AG20443 (cell line): ENCODE measurements around the gene AKT3.

Source experiments
- DNase-seq: peaks from one replicate; pipeline ENCODE4 v3.0.0; 2012; ENCODE audit warnings: low spot score, mixed read lengths

The AKT3 gene

DNA sequence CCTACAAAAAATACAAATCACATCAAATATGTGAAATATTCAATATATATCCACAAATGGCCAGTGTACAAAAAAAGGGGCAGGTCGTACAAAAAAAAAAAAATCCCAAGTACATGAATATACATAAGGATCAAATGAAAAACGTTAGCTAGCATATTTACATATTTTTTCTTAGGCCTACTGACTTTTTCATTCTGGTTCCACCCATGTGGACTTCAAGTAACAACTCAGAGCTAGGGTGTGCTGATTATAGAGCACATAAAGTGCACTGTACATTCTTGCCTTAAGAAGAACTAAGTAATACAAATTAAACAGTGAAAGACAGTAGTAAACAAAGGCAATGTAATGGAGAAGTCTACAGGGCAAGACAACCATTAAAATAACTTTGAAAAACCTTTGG is 297.0 kb downstream of the AKT3 start:
- DNase-seq, result no peak

DNA sequence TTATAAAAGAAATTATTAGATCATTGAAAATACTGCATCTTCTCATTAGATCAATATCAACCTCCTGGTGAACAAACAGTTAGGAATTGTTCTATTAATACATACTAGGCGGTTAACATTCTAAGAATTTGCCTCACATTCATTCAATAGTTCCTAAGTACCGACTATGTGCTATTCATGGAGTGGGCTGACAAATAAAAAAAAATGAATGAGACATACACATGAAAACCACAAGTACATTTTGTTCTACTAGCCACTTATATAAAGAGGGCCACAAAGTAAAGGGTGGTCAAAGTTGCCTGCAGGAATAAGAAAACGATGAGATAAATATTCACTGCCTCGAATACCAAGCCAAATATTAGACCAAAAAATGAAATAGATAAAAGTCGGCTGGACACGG is 299.8 kb downstream of the AKT3 start:
- no peak for DNase-seq

DNA sequence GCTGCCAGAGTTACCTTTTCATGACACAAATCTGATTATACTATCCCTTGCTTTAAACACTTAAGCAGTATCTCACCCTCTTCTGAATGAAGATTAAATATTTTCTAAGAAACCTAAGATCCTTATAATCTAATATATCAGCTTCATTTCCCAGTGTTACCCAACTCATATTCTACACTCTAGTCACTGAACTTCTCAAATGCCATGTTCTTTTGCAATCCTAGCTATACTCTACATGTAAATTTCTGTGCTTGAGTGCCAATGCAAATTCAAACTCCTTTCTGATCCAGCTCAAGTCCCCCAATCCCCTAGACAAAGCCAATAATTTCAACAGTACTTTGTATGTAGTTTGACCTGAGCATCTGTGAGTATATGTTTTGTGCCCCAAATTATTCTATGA is 300.3 kb downstream of the AKT3 start:
- no peak for DNase-seq

DNA sequence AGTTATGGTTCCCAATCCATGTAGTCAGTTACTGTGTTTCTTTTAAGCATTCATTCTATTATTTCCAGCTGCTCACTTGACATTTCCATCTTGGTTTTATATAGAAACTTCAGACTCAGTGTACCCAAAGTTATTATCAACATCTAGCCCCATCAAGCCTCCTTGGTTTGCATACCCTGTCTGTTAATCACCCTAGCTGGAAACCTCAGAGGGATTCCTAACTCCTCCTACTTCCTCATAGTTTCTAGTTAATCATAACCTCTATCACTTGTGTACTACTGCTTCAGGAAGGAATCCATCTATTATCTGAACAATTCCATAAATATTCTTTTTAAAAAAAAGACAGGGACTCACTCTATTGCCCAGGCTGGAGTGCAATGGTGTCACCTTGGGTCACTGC is 300.9 kb downstream of the AKT3 start:
- DNase-seq, result peak; percentile 45

DNA sequence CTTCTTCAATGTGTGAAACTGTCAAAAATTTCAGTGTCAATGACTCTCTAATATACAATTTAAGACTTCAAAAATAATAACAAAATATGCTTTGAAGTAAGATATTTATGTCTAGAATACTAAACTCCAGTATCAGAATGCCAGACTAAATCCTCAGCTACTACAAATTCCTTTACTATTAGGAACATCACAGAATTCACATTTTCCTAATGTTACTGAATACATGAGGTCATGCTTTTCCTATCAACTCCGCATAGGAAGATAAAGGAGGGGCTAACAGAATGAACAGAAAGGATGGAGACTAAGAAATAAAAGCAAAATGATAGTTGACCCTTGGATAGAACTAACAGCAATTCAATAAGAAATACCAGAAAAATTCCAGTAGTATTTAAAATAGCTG is 301.5 kb downstream of the AKT3 start:
- no peak for DNase-seq

DNA sequence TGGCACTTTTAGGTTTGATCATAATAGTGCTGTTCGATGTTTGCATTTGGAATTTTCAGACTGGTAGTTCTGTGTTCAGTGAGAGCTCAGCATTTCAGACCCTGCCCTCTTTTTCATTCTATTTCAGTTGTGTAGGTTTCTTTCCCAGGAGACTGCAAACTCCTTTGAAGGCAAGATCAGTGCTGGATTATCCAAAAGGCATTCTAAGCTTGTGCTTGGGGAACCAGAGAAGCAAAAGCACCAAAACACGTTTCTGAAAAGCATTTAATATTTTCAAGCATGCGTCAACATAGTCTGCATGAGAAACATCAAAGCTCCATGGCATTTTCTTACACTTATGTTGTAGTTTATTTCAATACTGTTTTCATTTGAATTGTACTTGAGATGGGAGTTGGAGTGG is 302.2 kb downstream of the AKT3 start:
- no peak for DNase-seq

DNA sequence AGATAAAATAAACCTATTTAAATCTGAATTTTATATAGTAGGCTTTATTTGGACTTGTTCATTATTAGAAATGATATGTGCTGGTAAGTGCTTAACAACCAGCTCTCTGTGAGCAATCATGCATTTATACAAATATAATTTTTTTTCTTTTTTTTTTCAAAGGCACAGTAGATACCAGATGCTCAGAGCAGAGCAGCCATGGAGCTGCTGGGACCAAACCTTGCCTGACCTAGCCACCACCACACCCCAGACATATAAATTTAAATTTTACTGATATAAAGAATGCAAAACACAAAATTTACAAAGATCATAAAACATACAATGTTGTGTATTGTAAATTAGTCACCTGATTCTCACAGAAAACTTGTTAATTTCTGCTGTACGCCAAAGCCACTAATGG is 303.6 kb downstream of the AKT3 start:
- DNase-seq, result no peak

DNA sequence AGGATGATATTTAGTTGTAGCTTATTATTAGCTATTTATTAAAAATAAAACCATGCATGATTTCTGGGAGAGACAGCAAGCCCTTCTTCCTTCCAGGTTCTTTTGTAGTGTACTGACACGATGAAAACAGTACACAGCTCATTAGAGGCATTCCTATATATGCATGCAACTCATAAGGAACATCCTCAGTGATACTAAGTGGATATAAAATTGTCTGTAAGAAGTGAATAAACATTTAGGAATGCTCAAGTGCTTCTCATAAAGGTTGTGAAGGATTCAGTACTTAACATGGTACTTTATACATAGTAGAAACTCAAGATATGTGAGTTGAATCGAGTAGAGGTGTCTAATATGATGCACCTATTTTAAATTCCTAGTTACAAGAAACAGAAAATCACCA is 306.5 kb downstream of the AKT3 start:
- DNase-seq, result no peak

DNA sequence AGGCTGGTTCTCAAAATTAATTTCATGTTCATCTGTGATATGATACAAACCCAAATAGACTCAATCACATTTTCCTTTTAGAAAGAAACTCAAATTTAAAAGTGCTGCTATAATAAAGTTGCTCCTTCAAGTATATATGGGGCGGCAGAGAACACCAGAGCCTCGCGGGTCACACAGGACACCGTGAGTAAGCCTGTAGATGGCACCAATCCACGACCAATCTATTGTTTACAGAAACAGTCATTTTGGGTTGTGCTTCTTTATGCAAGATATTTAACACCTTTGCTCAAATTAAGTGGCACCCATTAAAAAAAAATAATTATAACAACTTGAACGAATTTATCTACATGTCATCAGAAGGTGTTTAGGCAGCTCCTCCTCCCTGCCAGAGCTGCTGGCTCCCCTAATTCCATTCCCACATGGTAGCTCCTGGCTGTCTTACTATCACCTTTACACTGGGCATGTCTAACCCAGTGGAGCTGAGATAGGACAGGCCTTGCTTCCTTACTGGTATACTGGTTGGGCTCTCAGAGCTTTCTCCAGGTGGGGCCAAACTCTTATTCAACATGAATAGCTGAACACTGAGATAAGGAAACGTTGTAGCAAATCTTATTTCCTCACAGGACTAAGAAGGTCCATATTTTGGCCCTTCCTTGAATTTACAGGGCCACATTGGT is 307.2 kb downstream of the AKT3 start:
- no peak for DNase-seq

DNA sequence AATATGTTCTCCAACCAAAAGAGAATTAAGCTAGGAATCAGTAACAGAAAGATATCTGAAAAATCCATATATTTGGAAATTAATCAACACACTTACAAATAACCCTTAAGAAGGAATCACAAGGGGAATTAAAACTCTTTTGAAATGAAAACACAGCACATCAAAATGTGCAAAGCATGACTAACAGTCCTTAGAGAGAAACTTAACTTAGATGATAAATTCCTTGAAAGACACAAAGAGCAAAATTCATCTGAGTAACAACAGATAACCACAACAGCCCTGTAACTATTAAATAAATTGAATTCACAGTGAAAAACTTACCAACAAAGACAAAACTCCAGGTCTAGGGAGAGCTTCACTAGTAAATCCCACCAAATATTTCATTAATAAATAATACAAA is 310.4 kb downstream of the AKT3 start:
- DNase-seq, result peak; percentile 9

DNA sequence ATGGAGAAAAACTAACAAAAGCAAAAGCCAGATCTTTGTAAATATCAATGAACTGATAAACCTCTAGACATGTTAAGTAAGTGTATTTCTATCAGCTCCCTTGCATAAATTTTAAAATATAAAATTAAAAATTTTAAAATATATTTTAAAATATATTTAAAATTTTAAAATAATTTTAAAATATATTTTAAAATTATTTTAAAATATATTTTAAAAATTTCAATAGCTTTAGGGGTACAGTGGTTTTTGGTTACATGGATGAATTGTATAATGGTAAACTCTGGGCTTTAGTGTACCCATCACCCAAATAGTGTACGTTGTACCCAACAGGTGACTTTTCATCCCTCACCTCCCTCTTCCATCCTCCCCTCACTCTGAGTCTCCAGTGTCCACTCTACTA is 315.0 kb downstream of the AKT3 start:
- DNase-seq, result no peak

DNA sequence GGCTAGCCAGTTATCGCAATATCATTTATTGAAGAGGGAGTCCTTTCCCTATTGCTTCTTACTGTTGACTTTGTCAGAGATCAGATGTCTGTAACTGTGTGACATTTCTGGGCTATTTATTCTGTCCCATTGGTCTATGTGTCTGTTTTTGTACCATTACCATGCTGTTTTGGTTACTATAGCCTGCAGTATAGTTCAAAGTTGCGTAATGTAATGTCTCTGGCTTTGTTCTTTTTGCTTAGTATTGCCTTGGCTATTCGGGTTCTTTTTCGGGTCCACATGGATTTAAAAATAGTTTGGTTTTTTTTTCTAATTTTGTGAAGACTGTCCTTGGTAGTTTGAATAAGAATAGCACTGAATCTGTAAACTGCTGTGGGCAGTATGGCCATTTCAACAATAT is 320.5 kb downstream of the AKT3 start:
- no peak for DNase-seq

DNA sequence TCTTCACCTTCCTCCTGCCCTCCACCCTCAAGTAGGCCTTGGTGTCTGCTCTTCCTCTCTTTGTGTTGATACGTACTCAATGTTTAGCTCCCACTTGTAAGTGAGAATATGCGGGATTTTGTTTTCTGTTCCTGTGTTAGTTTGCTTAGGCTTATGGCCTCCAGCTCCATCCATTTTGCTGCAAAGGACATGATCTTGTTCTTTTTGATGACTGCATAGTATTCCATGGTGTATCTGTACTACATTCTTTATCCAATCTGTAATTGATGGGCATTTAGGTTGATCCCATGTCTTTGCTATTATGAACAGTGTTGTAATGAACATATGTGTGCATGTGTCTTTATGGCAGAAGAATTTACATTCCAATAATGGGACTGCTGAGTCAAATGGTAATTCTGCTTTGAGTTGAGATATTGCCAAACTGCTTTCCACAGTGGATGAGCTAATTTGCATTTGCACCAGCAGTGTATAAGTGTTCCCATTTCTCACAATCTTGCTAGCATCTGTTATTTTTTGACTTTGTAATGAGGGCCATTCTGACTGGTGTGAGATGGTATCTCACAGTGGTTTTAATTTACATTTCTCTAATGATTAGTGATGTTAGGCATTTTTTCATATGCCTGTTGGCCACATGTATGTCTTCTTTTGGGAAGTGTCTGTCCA is 321.5 kb downstream of the AKT3 start:
- DNase-seq, result no peak

DNA sequence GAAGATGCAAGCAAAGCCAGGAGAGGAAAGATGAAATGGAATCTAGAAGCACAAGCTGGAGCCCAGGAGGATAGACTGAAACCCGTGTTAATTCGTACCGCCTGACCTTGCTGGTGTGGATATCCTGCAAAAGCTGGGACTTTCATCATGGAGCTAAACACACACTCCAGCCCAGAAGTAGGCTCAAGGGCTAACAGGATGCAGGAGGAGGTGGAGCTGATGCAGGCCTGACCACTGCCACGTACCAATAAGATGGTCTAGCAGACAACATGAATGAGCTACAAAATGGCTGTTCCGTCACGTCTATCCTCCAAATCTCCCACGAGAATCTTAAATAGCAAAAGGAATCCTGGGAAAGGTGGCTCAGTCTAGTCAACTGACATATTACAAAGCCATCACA is 323.9 kb downstream of the AKT3 start:
- no peak for DNase-seq

DNA sequence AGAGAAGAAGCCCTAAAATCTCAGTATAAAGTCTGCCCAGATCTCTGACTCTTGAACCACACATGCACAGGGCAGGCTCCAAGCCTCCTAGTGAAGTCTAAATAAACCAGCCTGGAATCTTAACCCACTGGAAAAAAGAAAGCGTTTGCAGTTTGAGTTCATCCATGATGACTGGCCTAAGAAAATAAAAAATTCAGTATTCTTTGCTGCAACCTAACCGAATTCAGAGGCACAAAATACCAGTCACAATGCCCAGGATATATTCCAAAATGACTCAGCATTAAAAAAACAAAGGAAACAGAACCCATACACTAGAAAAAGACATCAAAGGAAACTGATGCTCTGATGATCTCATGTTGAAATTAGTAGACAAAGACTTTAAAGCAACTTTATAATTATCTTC is 325.0 kb downstream of the AKT3 start:
- peak; percentile 57 for DNase-seq

DNA sequence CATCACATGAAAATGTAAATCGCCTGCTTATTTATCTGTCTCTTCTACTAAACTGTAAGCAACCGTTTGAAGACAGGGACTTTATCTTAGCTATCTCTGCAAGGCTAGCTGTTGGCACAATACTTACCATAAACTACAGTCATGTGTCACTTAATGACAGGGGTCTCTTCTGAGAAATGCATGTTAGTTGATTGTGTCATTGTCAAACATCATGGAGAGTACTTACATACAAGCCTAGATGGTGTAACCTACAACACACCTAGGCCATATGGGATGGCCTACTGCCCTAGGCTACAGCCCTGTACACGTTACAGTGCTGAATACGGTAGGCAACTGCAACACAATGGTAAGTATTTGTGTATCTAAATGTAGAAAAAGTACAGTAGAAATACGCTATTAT is 326.3 kb downstream of the AKT3 start:
- DNase-seq, result no peak

DNA sequence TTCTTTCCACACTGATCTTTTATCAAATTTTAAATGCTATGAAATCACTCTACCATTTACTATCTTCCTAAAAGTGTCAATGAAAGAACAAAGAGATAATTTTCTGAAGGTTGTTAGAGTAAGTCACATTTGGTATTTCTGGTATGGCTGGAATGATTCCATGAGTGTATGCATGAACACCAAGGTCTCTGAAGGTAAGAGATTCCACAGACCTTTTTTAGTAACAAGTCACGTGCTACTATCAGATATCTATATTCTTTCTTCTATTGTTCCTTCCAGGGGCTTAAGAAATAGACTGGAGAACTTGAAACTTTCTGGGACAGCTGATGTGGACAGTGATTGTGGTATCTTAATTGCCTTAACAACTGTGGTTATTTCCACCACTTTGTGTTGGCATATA is 329.2 kb downstream of the AKT3 start:
- DNase-seq, result no peak

DNA sequence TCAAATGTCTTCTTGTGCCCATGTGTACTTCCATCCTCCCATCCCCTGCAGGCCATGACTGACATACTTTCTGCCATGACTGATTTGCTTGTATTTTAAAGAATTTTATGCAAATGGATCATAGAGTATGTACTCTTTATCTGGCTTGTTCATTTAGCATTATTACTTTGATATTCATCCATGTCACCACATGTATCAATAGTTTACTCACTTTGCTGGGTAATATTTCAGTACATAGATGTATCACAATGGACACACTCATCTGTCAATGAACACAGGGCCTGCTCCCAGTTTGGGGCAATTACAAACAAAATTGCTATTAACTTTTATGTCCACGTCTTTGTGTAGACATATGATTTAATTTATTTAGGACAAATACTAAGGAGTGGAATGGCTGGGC is 335.1 kb downstream of the AKT3 start:
- DNase-seq, result no peak

DNA sequence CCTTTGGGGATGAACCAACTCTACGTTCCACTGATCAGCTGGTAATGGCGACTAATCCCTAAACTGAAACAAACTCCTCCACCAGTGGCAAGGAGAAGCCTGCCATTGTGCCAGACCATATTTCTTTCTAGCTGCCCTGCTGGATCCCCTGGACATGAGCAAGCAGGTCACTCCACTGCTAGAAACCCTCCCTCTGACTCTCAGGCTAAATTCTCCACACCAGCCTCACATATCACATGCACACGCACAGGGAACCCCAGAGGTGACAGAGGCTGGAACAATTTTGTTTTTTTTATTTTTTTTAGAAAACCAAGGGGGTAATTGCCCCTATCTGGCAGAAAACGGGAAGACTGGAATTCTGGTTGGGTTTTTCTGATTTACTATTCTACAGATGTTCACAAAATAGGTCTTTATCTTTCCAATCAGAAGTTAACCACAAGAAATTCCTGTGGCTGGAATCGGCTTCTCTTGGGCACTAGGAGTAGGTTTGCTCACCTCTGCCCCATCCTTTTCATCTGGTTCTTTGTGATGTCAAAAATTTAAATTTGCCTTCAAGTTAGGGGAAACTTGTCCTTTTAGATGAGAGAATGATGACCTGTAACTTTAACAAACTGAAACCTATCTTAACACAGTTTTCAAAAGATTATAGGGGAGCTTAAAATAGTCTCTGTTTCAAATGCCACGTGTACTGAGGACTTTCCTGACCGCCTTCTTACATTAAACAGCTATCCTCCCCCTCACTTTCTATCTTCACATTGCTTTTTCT is 336.1 kb downstream of the AKT3 start:
- peak; percentile 28 for DNase-seq

DNA sequence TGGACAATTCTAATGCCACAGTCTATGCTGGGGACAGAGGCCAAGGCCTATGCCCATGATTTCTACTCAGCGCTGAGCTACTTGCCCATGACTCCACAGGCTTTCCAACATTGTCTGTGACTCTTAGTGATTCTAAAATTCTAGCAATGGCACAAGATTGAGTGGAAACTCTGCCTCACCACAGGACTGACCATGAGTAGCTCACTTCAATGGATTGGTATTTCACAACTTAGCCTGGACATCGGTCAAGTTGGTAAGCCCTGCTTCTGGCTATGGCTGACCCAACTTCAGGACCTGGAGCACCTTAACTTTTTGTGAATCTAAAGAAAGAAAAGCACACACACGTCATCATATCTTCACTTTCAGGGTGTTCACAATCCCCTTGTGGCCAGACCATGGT is 339.1 kb downstream of the AKT3 start:
- no peak for DNase-seq

DNA sequence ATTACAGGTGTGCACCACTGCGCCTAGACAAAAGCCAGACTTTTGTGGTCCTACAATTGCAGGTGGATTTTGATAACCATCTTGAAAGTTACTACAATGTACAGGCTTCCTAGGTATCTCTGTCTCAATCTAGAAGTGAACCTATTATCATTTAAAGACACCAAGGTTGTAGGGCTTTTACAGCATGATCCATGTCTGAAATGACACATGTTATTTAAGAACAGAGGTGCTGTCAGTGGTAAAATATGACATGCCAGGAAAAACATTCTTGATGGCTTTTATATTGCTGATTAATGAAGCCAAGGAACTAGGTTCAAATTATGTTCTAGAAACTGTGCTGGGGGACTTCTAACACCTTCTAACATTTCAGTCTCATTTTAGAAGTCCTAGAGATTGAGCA is 341.1 kb downstream of the AKT3 start:
- no peak for DNase-seq

DNA sequence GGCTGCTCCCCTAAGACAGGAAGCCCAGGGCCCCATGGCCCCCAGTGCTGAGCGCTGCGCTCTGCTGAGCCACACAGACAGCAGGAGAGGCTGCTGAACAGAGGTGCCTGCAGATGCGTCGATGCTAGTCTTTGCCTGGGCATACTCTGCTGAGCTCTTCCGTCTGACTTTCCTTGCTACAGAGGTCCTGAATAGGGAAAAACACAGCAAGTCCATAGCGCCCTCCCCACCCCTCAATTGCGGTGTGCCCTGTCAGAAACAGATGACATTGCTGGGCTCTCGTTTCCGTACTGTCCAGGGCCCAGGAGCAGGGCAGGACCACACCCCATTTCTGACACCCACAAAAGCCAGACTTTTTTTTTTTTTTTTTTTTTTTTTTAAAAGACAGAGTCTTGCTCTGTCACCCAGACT is 341.7 kb downstream of the AKT3 start:
- DNase-seq, result no peak

DNA sequence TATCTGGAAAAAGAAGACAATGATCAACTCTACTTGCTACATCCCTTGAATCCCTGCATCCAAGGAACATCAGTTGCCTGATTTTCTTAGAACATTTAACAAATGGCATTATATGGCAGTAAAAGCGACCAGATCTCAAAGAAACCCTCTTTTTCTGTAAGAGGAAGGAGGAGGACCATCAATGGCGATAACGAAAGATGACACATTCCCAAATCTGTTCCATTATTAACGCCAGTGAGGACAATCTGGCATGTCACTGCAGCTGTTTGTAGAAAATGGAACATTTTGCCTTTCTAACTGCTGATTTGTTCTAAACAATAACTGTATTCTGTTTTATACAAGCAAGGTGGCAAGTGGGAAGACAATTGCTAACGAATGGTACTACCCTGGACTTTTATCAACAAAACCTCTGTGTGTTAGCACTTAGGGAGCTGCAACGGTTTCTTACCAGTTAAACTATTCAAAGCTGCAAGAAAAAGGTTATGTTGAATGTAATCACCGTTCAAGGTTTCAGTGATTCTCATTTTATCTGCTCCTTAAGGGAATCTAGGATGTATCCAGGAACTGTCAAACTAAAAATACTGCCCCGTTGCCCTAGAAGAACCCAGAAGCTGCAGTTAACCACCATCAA is 342.3 kb downstream of the AKT3 start:
- DNase-seq, result no peak
